HUDEP-2 (cell line): Measurements from ENCODE around the gene ULK4.
"Not testable (repeated sequence)": the region's sequence is repeated elsewhere in the genome, so short reads cannot be mapped to it uniquely, and the experiment has no call there.

Experiments
- DNase-seq, 76 experiments: peaks; one replicate each; lab custom pipeline; 2025; ENCODE audit not compliant: unreplicated experiment in 76 of 76; lab: John Stamatoyannopoulos, UW

Gene ULK4

DNA sequence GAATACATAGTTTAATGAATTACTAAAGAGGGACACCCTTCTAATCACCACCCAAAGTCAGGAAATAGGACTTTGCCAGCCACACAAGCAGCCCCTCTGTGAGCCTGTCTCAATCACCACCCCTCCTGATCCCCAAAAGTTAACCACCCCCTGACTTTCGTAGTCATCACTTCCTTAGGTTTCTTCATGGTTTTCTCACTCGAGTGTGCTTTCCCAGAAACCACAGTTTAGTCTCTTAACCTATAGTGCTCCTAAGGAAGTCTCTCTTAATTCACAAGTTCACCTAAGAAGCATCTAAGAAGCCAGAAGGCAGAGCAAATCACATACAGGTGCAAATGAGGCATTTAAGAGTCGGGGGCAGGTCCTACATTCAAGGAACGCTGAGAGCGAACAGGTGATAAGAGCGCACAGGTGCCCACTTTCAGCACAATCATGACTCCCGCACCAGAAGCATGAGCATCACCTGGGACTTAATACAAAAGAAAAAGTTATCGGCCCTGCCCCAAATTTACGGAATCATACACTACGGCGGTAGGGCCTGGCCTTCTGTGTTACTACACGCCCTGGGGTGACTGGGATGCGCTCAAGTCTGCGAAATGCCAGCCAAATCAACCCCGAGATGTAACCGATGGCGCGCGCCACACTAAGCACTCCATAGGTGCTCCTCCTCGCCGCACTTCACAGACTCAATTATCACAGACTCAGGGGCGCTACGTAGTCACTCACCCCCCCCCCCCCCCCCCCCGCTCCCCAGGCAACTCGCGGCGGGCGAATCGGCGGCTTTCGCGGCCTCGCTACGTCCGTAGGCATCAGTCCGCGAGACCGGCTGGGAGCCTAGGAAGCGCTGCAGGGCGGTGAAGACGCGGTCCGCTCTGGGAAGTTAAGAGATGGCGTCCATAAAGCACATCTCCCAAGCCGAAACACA is 815 bp downstream of the ULK4 start:
- DNase-seq = peak in 57 of 76 experiments; percentile 6 to 64 (median 33)

DNA sequence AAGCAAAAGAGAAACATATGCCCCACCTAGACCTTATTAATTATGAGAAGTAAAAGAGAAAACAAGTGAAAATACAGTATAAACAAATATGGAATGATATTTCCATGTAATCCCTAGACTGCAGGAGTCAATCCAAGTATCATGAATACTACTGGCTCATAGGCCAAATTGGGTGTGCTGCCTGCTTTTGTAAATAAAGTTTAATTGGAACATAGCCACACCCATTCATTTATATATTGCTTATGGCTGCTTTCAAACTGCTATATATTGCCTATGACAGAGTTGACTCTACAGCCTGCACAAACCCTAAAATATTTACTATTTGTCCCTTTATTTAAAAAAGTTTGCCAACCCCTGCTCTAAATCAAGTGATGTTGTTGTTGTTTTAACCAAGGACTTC is 5.3 kb downstream of the ULK4 start:
- DNase-seq = no peak

DNA sequence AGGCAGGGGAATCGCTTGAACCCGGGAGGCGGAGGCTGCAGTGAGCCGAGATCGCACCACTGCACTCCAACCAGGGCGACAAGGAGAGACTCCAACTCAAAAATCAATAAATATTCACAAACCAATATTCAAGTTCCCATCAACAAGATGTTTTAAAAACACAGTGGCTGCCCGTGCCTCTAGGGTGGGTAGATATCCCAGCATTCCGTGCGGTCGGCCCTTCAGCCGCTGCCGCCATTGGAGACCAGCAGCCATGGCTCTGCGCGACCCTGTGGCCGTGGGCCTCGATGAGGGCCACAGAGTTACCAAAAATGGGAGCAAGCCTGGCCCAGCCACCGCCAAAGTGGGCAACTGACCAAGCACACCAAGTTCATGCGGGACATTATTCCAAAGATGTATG is 6.7 kb downstream of the ULK4 start:
- DNase-seq = no peak

DNA sequence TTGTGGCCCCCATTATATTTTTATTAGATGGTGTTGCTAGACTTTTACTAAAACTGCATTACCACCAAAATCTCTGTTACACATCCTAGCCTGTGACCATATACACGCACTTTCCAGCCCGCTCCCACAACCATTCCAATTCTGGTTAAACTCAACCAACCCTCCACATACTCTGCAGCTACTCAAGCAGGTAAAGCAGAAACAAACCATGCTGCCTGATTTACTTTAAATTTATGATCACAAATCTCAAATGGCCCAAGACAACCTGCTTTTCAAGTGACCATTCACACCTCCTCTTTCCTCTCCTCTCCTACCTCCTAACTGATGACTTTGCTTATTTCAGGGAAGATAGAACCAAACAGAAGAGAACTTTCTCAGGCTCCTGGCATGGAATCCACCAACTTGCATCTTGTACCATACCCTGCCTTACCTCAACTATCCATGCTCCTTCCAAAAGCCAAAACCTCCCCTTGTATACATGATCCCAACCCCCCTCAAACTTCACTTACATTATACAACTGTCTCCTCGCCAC is 18.5 kb downstream of the ULK4 start:
- no peak for DNase-seq

DNA sequence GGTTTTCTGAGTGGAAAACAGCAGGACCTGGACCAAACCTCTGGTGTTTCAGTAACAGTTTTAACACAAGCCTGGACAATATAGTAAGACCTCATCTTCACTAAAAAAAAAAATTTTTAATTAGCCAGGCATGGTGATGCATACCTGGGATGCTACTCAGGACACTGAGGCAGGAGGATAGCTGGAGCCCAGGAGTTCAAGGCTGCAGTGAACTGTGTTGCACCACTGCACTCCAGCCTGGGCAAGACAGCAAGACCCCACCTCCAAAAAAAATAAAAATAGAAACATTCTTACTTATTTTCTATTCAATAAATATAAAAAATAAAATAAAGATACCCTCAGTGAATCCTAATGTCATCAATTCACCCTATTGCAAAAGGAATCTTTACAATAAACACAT is 21.5 kb downstream of the ULK4 start:
- DNase-seq = no peak

DNA sequence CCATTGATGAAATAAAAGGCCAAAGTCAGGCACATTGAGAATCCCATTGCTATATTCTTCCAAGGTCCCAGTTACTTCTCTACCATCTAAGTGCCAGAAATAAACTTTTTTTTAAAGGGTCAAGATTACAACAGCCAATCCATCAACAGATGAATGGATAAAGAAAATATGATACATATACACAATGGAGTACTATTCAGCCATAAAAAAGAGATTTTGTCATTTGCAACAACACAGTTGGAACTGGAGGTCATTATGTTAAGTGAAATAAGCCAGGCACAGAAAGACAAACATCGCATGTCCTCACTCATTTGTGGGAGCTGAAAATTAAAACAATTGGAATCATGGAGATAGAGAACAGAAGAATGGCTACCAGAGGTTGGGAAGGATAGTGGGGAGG is 25.5 kb downstream of the ULK4 start:
- DNase-seq = no peak

DNA sequence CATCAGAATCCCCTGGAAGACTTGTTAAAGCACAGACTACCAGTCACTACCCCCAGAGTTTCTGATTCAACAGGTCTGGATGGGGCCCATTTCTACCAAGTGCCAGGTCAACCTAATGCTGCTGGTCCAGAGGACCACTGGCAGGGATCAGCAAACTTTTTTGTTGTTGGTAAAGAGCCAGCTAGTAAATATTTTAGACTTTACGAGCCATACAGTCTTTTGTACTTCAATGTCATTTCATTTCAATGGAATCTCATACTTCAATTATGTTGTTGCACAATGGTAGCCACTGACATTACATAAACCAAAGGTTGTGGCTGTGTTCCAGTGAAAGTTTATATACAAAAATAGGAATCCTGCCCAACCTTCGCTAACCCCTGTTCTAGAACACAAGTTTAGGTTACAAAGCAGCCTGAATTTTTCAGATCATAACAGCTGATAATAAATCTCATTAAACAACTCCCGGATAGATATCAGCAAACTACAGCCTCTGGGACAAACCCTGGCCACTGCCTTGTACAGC is 28.7 kb downstream of the ULK4 start:
- no peak for DNase-seq

DNA sequence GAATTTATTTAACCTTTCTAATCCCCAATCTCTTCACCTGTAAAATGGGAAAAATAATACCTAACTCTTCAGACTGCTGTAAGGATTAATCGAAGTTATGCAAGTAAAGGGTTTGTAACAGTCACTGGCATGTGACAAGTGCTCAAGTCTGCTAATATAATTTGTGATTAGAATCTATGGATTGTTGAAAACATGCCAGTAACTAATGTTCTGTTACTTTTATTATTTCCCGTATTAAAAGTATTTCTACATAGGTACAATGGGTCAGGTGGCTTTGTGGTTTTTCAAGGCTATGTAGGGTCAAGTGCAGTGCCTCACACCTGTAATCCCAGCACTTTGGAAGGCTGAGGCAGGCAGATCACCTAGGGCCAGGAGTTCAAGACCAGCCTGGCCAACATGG is 29.4 kb downstream of the ULK4 start:
- no peak for DNase-seq

DNA sequence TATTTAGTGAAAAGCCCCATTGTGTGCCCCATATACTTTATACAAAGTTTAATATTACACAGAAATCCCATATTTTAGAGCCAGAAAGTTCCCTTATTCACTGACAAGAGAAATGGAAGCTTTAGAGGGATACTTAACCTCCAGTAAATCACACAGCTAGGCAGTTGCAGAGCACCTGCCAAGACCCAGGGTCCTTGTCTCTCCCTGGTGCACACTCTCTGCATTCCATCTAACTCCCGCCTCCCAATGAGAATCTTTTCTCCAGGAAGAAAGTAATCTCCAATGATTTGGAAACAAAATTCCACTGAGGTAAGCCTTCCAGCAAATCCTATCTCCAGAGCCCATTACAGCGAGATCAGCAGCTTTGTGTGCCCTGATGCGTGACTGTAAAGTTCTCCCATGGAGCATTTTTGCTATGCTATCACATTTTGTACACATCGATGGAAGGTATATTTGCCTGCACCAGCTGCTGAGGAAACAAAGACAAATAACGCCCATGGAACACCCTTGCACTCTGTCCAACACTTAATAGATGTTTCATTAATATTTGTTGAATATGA is 41.4 kb downstream of the ULK4 start:
- DNase-seq = no peak

DNA sequence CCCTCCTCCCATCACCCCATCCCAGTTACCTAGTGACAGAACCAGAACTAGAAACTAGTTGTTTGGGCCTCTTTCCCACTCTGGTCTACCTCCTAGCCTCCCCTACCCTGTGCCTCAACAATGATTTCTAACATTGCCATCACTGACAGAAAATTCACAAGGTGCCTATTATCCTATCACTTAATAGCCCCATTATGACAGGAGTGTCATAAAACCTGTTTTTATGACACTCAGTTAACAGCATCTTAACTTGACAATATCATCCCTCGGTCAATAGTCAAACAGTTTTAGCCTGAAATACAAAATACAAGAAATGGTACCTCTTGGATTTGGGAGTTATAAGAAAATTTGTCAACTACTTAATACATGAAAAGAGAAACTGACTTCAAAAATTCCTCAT is 46.5 kb downstream of the ULK4 start:
- no peak for DNase-seq

DNA sequence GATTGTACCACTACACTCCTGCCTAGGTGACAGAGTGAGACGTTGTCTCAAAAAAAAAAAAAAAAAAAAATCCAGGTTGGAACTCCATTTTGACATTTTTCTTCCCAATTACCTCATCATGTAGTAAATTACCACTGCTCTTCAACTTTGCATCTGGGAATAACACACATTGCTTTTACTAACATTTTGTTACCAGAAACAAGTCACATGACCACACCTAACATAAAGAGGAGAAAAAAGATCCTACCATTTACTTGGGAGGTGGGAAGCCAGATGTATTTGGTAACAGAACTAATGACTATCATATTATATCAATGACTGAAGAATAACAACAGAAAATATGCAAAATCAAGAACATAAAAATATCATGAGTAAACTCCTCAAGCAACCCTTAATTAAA is 49.6 kb downstream of the ULK4 start:
- no peak for DNase-seq

DNA sequence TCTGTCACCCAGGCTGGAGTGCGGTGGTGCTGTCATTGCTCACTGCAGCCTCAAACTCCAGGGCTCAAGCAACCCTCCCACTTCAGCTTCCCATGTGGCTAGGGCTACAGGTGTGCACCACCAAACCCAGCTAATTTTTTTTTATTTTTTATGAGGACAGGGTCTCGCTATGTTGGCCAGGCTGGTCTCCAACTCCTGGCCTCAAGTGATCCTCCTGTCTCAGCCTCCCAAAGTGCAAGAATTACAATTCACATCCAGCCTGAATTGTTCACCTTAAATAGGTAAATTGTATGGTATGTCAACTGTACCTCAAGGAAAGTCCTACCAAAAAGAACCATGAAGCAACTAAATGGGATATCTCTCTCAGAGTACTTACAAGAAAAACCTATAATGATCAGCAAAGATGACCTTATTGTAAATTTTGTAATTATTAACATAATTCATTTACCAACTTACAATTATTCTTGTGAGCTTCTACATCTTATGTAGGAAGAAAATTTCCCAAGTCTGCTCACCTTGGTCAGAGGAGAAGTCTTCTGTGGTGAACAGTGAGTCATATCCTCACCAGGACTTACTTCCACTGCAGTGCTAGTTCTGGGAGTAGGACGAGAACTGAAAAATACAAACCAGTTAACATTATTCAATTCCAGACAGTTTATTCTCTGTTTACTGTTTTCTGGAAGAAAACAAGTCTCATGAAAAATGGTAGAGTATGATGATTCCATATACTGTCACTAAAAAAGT is 54.4 kb downstream of the ULK4 start:
- no peak for DNase-seq

DNA sequence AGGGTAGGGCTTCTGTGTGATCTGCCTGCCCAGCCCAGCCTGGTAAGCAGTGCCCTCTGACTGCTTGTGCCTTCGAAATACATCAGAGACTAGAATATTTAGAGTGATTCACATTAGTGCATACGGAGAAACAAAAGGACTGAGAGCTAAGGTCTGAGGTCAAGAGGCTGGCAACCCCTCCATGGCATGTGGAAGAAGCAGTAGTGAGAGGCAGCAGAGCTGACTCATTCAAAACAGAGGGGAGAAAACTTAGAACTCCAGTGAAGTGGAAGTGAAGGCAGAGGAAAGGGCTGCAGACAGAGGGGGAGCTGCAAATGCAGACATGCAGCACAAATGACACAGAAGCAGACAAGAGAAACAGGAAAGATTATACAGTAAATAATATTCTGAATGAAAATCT is 61.6 kb downstream of the ULK4 start:
- no peak for DNase-seq

DNA sequence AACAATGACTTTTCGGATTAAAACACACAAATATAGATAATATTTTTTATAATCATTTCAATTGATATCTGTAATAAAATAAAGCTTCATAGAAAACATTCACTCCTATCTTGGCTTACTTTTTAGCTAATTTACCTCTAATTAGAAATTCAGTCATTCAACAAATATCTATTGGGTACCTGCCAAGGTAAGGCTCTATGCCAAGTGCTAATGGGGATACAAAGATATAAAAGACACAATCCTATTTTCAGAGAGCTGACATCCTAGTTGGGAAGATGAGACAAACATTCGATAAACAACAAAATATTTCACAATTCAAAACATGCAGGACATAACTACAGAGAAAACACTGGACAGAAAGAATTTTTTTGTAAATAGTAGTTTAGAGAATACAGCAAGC is 63.3 kb downstream of the ULK4 start:
- no peak for DNase-seq

DNA sequence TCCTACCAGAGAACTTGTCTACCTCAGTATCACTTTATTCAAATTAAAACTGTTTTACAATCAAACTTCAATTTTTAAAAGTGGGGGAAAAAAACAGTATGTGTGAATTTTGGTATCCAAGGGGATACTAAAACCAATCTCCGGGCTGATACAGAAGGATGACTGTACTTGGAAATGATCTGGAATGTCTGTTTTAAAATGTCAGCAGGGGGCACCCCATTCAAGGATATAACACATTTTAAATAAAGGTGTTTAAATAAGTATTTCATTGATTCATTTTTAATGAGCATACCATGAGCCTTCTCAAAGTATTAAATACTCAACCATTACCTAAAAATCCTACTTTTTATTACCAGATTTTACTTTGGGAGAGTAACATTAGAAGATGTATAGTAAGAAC is 67.9 kb downstream of the ULK4 start:
- DNase-seq = peak in 12 of 76 experiments; percentile 1 to 28 (median 10)

DNA sequence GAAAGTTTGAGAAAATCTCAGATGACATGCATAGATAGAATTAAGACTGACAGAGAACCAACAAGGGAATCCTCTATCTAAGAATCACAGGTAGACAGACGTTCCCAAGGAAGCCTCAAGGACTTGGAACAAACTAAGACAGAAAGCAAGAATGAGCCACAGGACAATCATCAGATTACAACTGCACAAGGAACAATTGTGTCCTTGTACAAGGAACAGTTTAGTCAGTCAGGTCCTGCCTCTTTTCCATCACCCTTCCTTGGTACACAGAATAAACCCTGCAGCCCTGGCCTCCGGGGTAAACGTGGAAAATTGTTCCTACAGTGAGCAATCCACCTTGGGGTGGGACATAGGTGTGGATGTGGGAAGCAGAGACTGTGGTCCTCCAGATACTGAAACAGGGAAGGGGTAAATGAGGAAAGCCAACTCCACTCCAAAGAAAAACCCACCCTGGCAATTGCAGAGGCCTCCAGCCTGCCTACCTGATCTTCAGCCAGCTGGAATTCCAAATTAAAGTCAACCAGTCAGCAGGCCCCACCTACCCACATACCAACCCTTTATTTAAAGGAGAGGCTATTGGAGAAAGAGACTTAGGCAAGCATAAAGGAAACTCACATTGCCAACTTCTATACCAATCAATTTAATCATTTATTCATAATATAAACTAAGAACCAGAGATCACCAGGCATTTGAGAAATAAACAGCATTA is 73.4 kb downstream of the ULK4 start:
- no peak for DNase-seq

DNA sequence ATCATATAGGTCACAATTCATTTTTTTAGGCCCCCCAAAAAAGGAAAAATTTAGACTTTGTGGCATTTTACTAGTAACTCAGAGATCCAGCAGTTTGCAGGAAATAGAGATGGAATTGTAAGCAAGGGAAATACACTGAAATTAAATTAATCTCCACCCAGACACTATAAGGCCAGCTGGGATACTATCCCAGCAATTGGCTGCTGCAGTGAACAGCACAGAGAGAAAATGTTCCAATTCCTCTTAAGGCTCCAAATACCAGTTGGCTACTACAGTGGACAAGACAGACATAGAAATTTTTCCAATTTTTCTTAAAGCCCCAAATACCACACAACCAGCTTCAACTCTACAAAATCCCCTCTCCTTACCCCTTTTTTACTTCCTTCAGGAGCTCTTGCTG is 78.9 kb downstream of the ULK4 start:
- DNase-seq = no peak

DNA sequence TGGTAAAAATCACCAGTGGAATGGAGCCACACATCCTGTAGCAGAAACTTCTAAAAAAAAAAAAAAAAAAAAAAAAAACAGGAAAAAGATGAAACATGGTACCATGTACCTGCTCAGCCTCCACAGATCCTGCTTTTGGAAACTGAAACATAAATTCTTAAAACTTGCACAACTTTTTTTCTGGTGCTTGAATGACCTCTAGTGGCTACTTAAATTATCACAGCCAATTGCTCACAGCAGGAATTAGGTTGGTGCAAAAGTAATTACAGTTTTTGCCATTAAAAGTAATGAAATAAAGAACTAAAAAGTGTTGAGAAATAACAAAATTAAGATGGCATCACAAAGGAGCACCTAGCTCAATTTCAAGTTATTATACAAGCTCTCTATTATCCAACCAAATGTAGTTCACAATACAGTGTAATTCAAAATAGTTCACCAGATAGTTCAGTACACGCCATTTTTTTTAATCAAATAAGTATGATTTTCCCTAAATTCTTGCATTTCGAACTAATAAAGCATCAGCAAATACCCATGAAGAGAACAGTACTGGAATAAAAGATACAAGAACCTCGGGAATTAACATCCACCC is 80.6 kb downstream of the ULK4 start:
- peak in 13 of 76 experiments; percentile 2 to 46 (median 14) for DNase-seq

DNA sequence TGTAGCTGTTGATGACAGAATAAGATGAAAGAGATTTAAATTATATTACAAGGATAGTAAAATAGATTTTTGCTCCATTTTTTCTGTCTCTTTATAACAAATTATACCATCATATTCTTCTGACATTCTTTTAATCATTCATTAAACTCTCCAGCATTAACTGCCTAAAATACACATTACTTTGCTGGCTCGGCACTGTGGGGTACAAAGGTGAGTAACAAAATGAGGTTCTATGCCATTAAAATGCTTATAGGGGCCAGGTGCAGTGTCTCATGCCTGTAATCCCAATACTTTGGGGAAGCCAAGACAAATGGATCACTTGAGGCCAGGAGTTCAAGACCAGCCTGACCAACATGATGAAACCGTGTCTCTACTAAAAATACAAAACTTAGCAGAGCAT is 81.5 kb downstream of the ULK4 start:
- DNase-seq = no peak

DNA sequence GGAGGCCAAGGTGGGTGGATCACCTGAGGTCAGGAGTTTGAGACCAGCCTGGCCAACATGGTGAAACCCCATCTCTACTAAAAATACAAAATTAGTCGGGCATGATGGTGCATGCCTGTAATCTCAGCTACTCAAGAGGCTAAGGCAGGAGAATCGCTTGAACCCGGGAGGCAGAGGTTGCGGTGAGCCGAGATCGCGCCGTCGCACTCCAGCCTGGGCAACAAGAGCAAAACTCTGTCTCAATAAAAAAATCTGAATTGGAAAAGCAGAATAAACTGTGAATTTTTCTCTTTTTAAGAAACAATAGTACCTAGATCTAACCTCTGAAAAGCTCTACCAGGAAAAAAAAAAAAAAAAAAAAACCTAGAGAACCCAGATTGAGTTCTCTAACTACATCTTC is 84.2 kb downstream of the ULK4 start:
- not testable (repeated sequence) for DNase-seq
